HG02763 (cell line): ENCODE data around the gene PSEN2.
A peak's percentile ranks its signal among the peaks of the same experiment; 100 is the strongest.
"Not testable (repeated sequence)": the region's sequence is repeated elsewhere in the genome, so short reads cannot be mapped to it uniquely, and the experiment has no call there.

Source experiments
- ATAC-seq: cut with Tn5 transposase; IDR thresholded peaks from one replicate; pipeline ENCODE4 v1.9.1; 2021; ENCODE audit warnings: mild to moderate bottlenecking, moderate library complexity; ENCODE audit not compliant: unreplicated experiment

PSEN2 gene

DNA sequence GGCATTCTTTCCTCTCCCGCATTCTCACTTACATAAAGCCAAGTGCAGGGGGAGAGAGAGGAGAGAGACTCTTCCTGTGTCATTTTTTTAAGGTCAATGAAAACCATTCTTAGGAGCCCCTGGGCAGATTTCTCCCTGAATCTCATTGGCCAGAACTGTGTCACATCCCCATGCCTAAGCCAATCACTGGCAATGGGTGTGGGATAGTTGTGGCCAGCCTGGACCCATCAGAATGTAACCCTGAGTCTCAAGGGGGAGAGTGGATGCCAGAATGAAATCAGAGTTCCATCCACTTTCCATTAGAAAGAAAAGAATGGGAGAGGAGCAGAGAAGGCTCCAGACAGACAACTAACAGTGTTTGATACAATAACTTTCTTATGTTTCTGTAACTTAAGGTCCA is 38.5 kb downstream of the PSEN2 start:
- no peak for ATAC-seq

DNA sequence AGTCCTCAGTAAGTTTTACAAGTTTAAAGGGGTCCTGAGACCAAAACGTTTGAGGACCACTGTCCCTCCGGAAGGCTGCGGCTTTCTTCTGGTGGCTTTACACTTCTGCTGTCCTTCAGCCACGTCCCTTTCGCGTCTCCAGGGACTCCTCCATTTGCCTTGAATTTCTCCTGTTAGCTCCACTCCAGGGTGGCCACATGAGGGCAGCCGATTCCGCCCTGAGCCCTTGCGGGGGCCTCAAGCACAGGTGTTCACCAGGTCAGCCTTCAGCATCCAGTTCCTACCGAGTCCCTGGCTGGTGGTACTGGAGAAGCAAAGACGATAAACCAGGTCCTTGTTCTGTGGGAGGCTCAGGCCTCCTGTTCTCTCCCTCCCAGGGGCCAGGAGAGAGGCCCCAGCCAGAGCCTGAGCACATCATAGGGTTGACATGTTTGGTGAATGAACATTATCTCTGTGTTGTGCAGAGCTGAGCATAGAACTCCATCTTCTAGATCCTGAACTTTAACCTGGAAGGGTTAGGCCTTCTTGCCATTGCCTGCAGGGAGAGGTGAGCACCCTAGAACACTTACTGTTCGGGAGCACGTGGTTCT is 42.3 kb downstream of the PSEN2 start:
- ATAC-seq = no peak

DNA sequence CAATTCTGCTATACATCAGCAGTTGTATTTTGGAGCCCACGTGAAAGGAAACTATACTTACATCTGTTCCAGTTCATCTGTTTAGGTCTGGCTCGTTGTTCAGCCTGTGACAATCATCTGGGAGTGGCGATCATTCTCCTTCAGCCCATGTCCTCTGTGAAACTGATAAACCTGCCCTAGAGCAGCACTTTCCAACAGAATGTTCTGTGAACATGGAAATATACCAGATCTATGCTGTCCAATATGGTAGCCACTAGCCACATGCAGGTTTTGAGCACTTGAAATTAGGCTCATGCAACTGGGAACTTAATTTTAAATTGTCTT is 45.2 kb downstream of the PSEN2 start:
- no peak for ATAC-seq

DNA sequence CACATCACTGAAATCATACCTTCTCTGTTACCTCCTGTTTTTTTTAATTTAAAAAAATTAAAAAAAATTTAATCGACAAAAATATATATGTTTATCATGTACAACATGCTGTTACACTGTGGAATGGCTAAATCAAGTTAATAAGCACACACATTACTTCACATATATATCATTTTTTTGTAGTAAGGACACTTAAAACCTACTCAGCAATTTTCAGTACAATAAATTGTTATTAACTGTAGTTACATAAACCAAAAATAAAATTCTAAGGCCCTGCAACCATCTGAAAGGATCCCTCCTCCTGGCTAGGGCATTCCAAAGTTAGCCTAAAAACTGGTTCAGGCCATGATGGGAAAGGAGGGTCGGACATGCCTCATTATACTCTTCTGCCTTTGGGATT is 46.1 kb downstream of the PSEN2 start:
- ATAC-seq = no peak

DNA sequence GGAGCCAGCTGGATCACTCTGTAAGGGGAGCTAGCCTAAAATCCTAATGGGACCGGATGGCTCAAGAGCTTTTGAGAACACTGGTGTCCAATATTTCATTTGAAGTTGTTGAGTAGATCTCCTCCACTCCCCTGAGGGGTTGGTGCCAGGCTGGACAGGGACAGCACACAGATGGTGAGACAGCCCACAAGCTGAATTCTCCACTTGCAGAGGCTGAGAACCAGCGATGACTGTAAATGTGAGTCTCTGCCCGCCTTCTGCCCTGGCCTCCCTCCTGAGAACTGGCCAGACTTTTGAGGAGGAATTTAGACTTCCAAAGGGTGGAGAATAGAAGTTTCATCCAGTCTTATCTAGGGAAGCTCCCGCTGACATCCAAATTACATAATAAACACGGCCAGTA is 49.2 kb downstream of the PSEN2 start:
- no peak for ATAC-seq

DNA sequence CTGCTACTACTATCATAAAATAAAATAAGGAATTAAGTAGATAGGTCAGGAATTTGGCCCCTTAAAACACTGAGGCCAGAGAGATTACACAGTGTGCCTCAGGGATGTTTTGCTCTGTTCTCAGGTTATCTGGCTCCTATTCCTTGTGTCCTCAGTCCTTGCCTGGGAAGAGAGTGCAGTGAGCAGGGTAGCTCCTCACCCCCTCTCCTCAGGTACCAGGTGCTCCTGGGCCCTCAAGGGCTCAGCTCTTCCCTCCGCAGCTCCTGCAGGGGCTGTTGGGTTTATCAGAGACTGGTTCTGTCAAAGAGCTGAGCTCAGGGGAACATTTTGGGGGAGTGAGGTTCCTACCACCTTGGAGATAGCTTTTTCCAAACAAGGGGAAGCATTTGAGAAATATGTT is 49.6 kb downstream of the PSEN2 start:
- no peak for ATAC-seq

DNA sequence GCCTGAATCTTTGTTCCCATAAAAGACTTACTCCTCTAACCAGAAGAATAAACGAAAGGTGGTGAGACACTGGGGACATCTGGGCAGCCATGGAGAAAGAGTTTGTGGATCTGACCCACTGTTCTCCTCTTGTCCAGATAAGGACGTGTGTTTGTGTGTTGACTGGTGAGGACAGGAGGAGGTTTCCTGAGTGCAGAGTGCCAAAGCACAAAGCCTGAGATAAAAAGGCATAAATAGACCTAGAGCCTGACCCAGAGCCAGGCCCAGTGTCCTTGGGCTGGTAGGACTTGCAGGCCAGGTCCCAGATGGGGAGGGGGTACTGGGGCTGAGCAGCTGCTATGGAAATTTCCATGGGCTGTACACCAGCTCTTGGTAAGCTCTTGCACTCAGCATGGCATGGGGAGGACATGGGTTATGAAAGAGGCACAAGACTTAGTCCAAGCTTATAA is 50.1 kb downstream of the PSEN2 start:
- ATAC-seq = no peak

DNA sequence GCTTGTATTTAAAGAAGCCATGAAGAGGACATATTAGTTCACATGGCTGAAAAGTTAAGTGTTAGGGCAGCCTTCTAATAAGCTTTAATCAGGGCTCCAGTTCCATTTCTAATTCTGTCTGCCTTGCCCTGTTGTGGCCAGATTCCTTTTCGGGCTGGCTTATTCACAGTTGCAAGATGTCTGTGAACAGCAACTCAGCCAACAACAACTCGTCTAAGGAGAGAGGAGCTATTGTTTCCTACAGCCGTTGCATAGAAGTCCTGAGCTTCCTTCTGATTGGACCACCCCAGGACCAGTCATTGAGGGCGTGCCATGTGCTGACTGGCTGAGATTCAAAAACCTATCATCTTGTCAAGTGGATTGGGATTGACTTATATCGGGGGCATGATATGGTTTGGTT is 51.1 kb downstream of the PSEN2 start:
- no peak for ATAC-seq

DNA sequence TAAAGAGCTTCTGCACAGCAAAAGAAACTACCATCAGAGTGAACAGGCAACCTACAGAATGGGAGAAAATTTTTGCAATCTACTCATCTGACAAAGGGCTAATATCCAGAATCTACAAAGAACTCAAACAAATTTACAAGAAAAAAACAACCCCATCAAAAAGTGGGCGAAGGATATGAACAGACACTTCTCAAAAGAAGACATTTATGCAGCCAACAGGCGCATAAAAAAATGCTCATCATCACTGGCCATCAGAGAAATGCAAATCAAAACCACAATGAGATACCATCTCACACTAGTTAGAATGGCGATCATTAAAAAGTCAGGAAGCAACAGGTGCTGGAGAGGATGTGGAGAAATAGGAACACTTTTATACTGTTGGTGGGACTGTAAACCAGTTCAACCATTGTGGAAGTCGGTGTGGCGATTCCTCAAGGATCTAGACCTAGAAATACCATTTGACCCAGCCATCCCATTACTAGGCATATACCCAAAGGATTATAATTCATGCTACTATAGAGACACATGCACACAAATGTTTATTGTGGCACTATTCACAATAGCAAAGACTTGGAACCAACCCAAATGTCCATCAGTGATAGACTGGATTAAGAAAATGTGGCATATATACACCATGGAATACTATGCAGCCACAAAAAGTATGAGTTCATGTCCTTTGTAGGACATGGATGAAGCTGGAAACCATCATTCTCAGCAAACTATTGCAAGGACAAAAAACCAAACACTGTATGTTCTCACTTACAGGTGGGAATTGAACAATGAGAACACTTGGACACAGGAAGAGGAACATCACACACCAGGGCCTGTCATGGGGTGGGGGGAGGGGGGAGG is 59.1 kb downstream of the PSEN2 start:
- ATAC-seq = not testable (repeated sequence)

DNA sequence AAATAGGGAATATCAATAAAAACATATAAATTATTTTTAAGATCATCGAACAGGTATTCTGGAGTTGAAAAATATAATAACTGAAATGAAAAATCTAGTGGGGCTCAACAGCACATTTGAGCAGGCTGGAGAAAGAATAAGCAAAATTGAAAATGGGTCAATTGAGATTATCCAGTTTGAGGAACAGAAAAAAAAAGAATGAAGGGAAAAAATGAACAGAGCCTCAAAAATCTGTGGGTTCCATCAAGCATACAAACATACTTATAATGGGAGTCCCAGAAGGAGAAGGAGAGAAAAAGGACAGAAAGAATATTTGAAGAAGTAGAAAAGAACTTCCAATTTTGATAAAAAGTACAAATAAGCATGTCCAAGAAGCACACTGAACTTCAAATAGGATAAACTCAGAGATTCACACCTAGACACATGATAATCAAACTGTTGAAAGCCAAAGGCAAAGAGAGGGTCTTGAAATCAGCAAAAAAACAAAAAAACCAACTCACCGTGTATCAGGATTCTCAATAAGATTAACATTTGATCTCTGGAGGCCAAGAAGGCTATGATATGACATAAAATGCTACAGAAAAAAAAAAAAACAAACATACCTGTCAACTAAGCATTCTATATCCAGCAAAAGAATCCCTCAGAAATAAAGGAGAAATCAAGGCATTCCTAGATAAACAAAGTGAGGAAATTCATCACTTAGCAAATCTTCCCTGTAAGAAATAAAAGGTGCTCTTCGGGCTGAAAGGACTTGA is 64.2 kb downstream of the PSEN2 start:
- ATAC-seq = no peak

DNA sequence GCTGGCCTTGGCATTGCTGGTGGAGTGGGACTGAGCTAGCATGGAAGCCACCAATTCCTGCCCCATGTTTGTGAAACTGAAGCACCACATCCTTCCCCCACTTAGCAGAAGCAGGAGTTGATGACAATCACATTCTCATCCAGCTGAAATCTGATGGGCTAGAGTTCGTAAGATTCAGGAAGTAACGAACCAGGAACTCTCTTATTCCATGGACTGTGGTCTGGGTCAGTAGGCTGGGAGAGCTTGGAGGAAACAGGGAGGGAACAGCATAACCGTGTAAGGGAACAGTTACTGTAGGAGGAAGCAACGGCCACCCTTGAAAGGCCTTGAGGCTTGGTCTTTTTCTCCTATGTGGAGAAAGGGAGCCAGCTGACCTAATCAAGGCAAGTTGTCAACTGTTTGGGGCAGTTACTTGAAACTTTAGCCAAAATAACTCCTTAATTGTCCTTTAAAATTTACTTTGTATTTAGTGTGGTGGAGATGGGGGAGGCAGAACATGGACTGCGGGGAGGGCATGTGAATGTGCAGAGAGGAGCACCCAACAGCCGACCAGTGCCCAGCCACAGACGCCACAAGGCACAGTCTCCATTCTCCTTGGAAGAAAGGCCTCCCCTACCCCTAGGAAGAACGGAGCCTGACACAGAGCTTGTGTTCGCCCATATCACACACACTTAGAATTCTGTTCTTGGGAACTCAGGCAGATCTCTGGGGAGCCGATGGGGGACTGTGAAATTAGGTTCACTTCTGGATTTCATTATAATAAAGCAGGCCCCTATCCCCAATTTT is 67.7 kb downstream of the PSEN2 start:
- no peak for ATAC-seq

DNA sequence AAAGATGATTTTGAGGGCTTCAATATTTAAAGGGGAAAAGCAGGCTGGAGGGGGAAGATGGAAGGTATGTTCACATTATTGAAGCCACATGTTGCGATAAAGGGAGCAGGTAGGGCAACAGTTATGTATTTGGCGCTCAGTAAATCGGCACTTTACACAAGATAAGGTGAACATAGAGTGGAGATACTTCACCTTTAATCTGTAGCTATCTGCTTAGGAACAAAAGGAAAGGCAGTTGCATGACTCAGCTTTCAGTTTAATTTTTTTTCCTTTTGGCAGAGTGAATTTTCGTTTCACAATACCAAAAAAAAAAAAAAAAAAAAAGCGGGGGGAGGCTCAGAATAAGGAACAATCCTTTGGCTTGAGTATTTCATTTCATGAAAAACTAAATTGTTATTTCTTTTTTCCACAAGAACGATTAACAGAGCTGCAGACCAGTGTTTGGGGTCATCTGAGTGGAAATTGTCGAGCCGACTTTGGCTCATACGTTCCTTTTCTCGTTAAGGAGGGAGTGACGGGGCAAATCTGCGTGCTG is 68.6 kb downstream of the PSEN2 start:
- no peak for ATAC-seq

DNA sequence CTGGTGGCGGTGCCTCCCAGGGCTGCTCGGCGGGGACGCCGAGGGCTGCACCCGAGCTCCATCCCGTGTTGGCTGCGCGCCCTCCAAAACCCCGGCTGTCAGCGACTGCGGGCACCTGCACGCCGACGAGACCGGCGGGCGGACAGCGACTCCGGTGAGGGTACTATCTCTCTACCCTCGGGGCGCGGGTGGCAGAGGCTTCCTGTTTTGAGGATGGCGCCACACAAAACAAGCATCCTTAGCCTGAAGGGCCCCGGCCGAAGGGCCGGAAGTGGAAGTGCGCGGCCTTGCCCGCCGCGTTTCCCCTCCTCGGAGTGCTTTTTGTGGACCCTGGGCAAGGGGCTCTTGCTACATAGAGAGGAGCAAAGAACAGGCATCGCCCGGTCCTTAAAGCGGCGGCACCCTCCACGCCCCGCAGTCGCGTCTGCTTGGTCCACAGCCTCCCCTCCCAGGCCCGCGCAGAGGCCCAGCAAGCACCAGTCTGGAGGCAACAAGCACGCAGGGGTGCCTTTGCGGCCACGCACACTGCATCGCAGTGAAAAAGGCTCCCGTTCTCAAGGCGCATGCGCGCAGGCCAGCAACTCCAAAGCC is 69.1 kb downstream of the PSEN2 start:
- ATAC-seq = peak; percentile 25

DNA sequence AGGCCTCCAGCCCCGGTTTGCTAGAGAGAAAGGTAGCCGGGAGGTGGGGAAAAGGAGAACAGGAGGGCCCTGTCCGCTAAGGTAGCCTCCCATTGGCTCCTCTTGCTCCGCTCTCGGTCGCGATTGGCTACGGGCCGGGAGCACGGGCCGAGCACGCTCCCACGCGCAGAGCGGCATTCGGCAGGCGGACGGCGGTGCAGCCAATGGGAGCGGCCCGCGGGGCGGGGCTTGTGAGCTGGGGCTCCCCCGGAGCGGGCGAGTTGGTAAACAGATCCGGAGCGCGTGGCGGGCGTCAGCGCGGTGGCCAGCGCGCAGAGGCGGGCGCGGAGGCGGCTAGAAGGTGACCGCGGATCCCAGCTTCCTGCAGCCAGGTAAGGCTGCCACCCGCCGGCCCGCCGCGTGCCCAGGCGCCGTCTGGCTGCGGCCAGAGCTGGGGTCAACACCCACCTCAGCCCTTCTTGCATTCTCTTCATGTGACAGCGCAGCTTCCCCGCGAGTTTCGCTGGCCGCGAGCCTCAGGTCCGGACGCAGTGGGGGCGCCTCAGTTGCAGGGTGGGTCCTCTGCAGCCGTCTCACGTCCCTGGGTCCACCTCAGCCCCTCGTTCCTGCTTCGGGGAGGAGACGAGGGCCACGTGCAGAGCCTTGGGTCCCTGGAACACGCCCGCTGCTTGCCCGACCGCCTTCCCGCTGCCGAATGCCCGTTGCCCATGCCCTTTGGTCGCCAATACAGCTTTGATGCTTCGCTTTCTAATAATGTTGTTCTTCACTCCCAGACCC is 69.8 kb downstream of the PSEN2 start, which contains the start of gene COQ8A:
TSS of gene COQ8A (plus strand) at position 266 of the 777 bp plus-strand sequence. CDS start 21,092 bp downstream, outside the sequence.
- peak; percentile 96 for ATAC-seq

DNA sequence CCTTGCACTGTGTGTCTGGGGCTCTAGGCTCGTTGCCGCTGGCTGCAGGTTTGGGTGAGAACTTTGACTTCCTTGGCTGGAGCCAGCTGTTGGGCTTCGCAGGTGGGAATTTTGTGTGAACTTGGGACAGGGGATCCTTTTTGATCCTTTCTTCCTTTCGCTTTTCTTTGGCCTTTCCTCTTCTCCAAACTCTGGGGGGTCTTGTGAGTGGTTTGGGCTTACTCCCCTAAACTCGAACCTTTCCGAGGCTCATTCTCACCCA is 70.3 kb downstream of the PSEN2 start:
- no peak for ATAC-seq

DNA sequence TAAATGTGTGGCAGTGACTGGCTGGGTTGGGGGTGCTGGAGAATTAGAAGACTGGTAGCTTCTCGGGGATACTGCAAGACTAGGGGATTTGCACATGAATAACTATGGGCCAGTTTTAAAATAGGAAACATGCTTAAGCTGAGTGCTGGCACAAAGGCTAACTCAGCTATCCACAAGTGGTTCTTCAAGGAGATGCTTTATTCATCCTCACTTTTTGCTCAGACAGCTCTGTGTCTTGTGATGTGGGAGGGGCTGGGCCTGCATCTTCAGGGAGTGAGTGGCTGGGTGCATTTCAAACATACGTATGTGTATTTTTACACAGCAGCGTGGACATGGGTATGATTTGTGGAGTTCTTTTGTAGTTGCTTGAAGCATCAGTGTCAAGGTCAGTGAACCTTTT is 72.0 kb downstream of the PSEN2 start:
- no peak for ATAC-seq

DNA sequence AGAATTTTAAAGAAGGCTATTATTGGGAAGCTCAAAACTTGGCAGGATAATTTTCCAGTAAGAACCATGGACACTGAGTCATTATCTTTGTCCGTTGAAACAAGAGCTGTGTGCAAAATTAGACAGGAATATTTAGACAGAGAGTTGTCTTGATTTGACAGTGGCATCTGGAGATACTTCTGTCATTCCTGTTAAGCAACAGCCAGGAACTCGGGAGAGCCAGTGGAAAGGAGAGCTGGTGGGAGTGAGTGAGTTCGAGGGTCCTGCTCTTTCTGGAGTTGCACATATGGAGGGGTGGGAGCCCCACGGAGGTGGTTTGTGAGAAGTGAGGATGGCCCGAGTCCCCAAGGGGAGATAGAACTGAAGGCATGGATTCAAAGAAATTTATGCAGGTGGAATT is 72.7 kb downstream of the PSEN2 start:
- no peak for ATAC-seq

DNA sequence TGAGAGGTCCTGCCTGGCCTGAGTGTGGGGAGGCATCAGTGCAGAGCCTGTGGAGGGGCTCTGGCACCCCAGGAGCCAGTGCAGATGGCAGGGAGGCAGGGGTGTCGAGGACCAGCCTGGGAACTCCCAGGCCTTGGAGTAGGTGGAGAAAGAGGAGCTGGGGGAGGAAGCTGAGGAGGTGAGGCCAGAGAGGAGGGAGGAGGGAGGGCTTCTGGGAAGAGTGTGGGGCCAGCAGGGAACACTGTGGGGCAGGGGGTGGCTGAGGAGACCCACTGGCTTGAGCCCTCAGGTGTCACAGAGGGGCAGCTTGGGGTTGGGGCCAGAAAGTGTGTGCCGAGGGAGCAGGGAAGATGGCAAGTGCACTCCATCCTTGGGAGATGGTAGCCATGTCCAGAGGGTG is 73.5 kb downstream of the PSEN2 start:
- no peak for ATAC-seq

DNA sequence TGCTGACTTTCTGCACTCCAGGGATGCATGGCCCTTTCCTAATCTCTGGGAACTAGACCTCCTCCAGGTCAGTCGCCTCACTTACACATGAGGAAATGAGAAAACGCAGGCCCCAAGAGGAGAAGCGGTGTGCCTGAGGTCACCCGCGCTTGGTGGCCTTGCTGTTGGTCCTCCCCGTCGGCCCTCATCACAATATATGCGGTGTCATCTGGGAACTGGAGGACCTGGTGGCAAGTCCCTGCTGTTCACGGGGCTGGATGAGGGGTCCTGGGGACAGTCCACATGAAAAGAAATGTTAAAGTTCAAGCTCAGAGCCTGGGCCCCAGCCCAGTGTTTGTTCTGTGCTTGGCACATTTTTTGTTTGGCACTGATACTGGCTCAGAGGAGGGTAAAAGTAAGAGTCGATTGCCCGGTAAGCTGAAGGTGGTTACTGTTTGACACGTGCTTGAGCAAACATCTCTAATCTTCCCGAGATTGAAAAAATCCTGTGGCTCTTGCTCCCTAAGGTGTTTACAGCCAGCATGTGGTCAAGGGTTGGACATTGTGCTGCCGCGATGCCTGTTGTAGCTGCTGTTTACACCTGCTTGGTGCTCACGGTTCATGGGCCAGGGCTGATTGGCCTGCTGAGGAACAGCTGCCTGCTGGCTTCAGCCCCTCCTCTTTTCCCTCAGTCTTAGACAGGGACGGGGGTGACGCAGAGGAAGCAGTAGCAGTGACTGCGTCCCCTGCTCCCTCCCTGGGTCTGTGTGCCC is 74.9 kb downstream of the PSEN2 start:
- ATAC-seq = no peak
